Neural progenitor cell (in vitro differentiated cells): ENCODE measurements around the gene POMT2. TPM values are rescaled to one million over a fixed set of nuclear protein-coding genes. Genes with fewer than 3 reads are reported as not detected.
A peak's percentile ranks its signal among the peaks of the same experiment; 100 is the strongest.

Experiments
- DNase-seq: peaks from one replicate; pipeline ENCODE4 v3.0.0-alpha.2; 2016; ENCODE audit warnings: low spot score
- H2AFZ ChIP-seq: fragments of 200-600 bp; sonication (generic); replicated peaks from 2 replicates; pipeline ENCODE4 v1.6.1; 2016; ENCODE audit warnings: antibody characterized with exemption
- H3F3A ChIP-seq: fragments of 200-600 bp; sonication (generic); 2 replicates; pipeline ENCODE4 v1.6.1; 2016; ENCODE audit warnings: antibody characterized with exemption, low read depth
- H3K27ac ChIP-seq: fragments of 200-600 bp; sonication (generic); 2 replicates; pipeline ENCODE4 v1.5.1; 2016; ENCODE audit warnings: mild to moderate bottlenecking
- H3K27me3 ChIP-seq: fragments of 200-600 bp; sonication (generic); 2 replicates; pipeline ENCODE4 v1.6.1; 2016; ENCODE audit warnings: mild to moderate bottlenecking, moderate library complexity
- H3K36me3 ChIP-seq: fragments of 200-600 bp; sonication (generic); 2 replicates; pipeline ENCODE4 v1.5.1; 2016
- H3K4me1 ChIP-seq: fragments of 200-600 bp; sonication (generic); 2 replicates; pipeline ENCODE4 v1.6.1; 2016; ENCODE audit warnings: mixed run types
- H3K4me2 ChIP-seq: fragments of 200-600 bp; sonication (generic); 2 replicates; pipeline ENCODE4 v1.6.1; 2016
- H3K4me3 ChIP-seq: fragments of 200-600 bp; sonication (generic); 2 replicates; pipeline ENCODE4 v1.5.1; 2016
- H3K79me2 ChIP-seq: fragments of 200-600 bp; sonication (generic); 2 replicates; pipeline ENCODE4 v1.6.1; 2016; ENCODE audit warnings: low read depth
- H3K9ac ChIP-seq: fragments of 200-600 bp; sonication (generic); 2 replicates; pipeline ENCODE4 v1.6.1; 2016
- H3K9me3 ChIP-seq: fragments of 200-600 bp; sonication (generic); 2 replicates; pipeline ENCODE4 v1.5.1; 2016; ENCODE audit warnings: low read depth
- H4K20me1 ChIP-seq: fragments of 200-600 bp; sonication (generic); 2 replicates; pipeline ENCODE4 v1.6.1; 2016; ENCODE audit warnings: low read depth
- H3K27ac Mint-ChIP-seq: 3 replicates; pipeline ENCODE4 v1.8.0; 2021; ENCODE audit warnings: mixed read lengths
- H3K27me3 Mint-ChIP-seq: 2 replicates; pipeline ENCODE4 v1.8.0; 2022; ENCODE audit warnings: low read depth, mild to moderate bottlenecking, inconsistent platforms, moderate library complexity, mixed read lengths; ENCODE audit not compliant: insufficient read depth
- H3K36me3 Mint-ChIP-seq: 3 replicates; pipeline ENCODE4 v1.8.0; 2021; ENCODE audit warnings: mixed read lengths
- H3K4me1 Mint-ChIP-seq: 3 replicates; pipeline ENCODE4 v1.8.0; 2021; ENCODE audit warnings: mixed read lengths
- H3K4me3 Mint-ChIP-seq: 3 replicates; pipeline ENCODE4 v1.8.0; 2021; ENCODE audit warnings: mild to moderate bottlenecking, moderate library complexity, mixed read lengths
- H3K9me3 Mint-ChIP-seq: 3 replicates; pipeline ENCODE4 v1.8.0; 2020; ENCODE audit warnings: mixed read lengths
- CTCF ChIP-seq: fragments of 200-600 bp; sonication (generic); IDR thresholded peaks from 2 replicates; pipeline ENCODE4 v1.5.1; 2017; ENCODE audit warnings: antibody characterized with exemption, mild to moderate bottlenecking
- EZH2 ChIP-seq: fragments of 200-600 bp; sonication (generic); IDR thresholded peaks from 2 replicates; pipeline ENCODE4 v1.6.1; 2017; ENCODE audit warnings: antibody characterized with exemption, mild to moderate bottlenecking, moderate library complexity
- EZH2phosphoT487 ChIP-seq: fragments of 200-600 bp; sonication (generic); IDR thresholded peaks from 2 replicates; pipeline ENCODE4 v1.6.1; 2017; ENCODE audit warnings: antibody characterized with exemption
- total RNA-seq: library from RNA; depleted of rRNA; stranded (reverse); fragments of >200 nt; gene quantifications from 2 replicates; pipeline ENCODE4 v1.2.3, GENCODE V29; 2015; ENCODE audit warnings: low replicate concordance

POMT2 gene
- total RNA-seq, 1 donor from 2014 or later = 6.2 TPM

- no peak for TF ChIP-seq EZH2
- TF ChIP-seq EZH2phosphoT487 = no peak
- no peak for TF ChIP-seq CTCF
- peaks cover 25% of the 10 kb centered on the region for H3K4me1 ChIP-seq
- DNase-seq = no peak
- peak overlapping the region; percentile 79 for H3K27ac Mint-ChIP-seq
- no peaks in the 10 kb centered on the region for H3K36me3 ChIP-seq
- H3K9me3 ChIP-seq = no peaks in the 10 kb centered on the region
- peak overlapping the region; percentile 40 for H2AFZ ChIP-seq
- H4K20me1 ChIP-seq = no peaks in the 10 kb centered on the region
- no peak overlapping the region for H3K4me3 ChIP-seq
- H3K9me3 Mint-ChIP-seq = no peaks in the 10 kb centered on the region
- H3K36me3 Mint-ChIP-seq = peaks cover 8% of the 10 kb centered on the region
- H3F3A ChIP-seq = peaks cover 16% of the 10 kb centered on the region
- H3K79me2 ChIP-seq = peaks cover 38% of the 10 kb centered on the region
- no peaks in the 10 kb centered on the region for H3K27me3 ChIP-seq
- H3K4me2 ChIP-seq = peak overlapping the region; percentile 47
- no peak overlapping the region for H3K27ac ChIP-seq
- peaks cover 36% of the 10 kb centered on the region for H3K4me1 Mint-ChIP-seq
- no peak overlapping the region for H3K9ac ChIP-seq
- H3K27me3 Mint-ChIP-seq = peaks cover under 1% of the 10 kb centered on the region
- no peak overlapping the region for H3K4me3 Mint-ChIP-seq
These were observed 5.9 kb downstream of the POMT2 start for GRCh38 chr14:77314539-77315457.

GRCh38 chr14:77314043-77314442 lies 6.6 kb downstream of the POMT2 start:
- H3K79me2 ChIP-seq = peaks cover 31% of the 10 kb centered on the region
- H3K27me3 ChIP-seq = no peaks in the 10 kb centered on the region
- H3K4me1 ChIP-seq = peaks cover 18% of the 10 kb centered on the region
- no peaks in the 10 kb centered on the region for H4K20me1 ChIP-seq
- no peak overlapping the region for H3K9ac ChIP-seq
- DNase-seq = no peak
- H3F3A ChIP-seq = peaks cover 10% of the 10 kb centered on the region
- no peaks in the 10 kb centered on the region for H3K9me3 ChIP-seq
- no peaks in the 10 kb centered on the region for H3K36me3 ChIP-seq
- no peak overlapping the region for H3K4me3 Mint-ChIP-seq
- H3K27ac ChIP-seq = no peak overlapping the region
- H3K4me2 ChIP-seq = no peak overlapping the region
- no peak overlapping the region for H3K27ac Mint-ChIP-seq
- H3K9me3 Mint-ChIP-seq = no peaks in the 10 kb centered on the region
- H3K4me1 Mint-ChIP-seq = peaks cover 29% of the 10 kb centered on the region
- H3K36me3 Mint-ChIP-seq = peaks cover 8% of the 10 kb centered on the region
- no peak overlapping the region for H2AFZ ChIP-seq
- no peaks in the 10 kb centered on the region for H3K27me3 Mint-ChIP-seq
- TF ChIP-seq EZH2phosphoT487 (no peak), CTCF (no peak), EZH2 (no peak)
- H3K4me3 ChIP-seq = no peak overlapping the region

- TF ChIP-seq EZH2 = no peak
- no peak for TF ChIP-seq CTCF
- no peak for TF ChIP-seq EZH2phosphoT487
- Histone ChIP-seq H3K36me3 (no peaks in the 10 kb centered on the region), H2AFZ (no peak overlapping the region), H3K4me2 (no peak overlapping the region), H3K9me3 (no peaks in the 10 kb centered on the region), H3K79me2 (peaks cover 24% of the 10 kb centered on the region), H3K9ac (no peak overlapping the region), H3K4me1 (peaks cover 18% of the 10 kb centered on the region), H3K27ac (no peak overlapping the region), H3K27me3 (no peaks in the 10 kb centered on the region), H4K20me1 (no peaks in the 10 kb centered on the region), H3F3A (peaks cover 10% of the 10 kb centered on the region), H3K4me3 (no peak overlapping the region)
- Mint-ChIP-seq H3K9me3 (no peaks in the 10 kb centered on the region), H3K27me3 (no peaks in the 10 kb centered on the region), H3K36me3 (peaks cover 12% of the 10 kb centered on the region), H3K4me1 (peaks cover 32% of the 10 kb centered on the region), H3K27ac (peak overlapping the region; percentile 29), H3K4me3 (no peak overlapping the region)
- DNase-seq = no peak
These were observed 7.3 kb downstream of the POMT2 start for GRCh38 chr14:77313371-77313770.
